K562 treated with DMSO at 1 percent for 48 hours (cell line): Measurements from ENCODE around the gene DBNDD1. TPM values are rescaled to one million over a fixed set of nuclear protein-coding genes. Genes with fewer than 3 reads are reported as not detected.

Source experiments
- total RNA-seq: library from RNA; unstranded; fragments of 300-600 nt; gene quantifications from 2 replicates; pipeline ENCODE4 v1.2.3, GENCODE V29; 2022; ENCODE audit warnings: low replicate concordance; ENCODE audit errors: extremely low read depth

The DBNDD1 gene, protein sequence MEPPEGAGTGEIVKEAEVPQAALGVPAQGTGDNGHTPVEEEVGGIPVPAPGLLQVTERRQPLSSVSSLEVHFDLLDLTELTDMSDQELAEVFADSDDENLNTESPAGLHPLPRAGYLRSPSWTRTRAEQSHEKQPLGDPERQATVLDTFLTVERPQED
- total RNA-seq: not detected in 2 replicates

DNA sequence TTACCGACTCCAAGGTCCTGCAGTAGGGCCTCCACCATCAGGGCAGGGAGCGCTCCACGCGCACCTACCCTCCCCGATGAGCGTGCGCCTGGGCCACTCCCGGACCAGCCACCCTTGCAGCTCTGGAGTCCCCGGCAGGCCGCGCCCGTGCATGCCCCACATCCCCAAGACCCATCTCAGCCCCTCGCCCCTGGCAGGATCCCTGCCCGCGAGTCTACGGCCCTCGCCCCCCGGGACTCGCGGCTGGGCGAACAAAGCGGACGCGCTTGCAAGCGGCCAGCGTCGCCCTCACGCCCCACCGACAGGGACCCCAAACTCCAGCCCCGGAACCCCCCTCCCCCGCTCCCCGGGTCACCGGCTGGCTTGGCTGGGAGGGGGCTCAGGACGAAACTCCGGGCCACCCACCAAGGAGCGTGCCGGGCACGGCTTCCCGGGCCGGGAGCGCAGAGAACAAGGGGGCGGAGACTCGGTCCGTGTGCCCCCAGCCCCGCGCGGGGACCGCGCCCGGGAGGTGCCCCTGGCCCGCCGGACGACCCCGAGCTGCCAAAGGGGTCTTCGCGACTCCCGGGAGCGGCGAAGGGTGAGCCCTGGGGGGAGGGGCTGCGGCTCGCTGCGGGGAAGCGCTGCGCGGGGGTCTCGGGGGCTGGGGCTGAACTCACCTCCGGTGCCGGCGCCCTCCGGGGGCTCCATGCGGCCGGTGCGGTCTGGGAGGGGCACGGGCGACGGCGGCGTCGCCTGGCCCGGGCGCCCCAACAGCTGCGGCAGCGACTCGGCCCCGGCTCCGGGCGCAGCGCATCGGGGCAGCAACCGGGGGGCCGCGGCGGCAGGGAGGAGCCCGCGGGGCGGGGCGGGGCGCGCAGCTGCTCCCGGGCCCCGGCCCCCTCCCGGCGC, at the start of gene DBNDD1:
TSS of gene DBNDD1 (minus strand) at position 805 of the 891 bp plus-strand sequence. CDS start at position 690, 115 bp downstream.

Other genes starting within 250 kb of the DBNDD1 start
- not detected in 2 replicates for gene FANCA, start 202.8 kb downstream of the DBNDD1 start, total RNA-seq
- gene SPIRE2, start 191.0 kb downstream of the DBNDD1 start, total RNA-seq: not detected in 2 replicates
- gene TCF25, start 145.9 kb downstream of the DBNDD1 start, total RNA-seq: not detected in 2 replicates
- gene MC1R, start 100.6 kb downstream of the DBNDD1 start, total RNA-seq: not detected in 2 replicates
- gene TUBB3, start 96.1 kb downstream of the DBNDD1 start, total RNA-seq: not detected in 2 replicates
- 715 TPM in 1 of 2 replicates, not detected in the other for gene DEF8, start 70.7 kb downstream of the DBNDD1 start, total RNA-seq
- not detected in 2 replicates for gene PRDM7, start 57.9 kb upstream of the DBNDD1 start, total RNA-seq